VCaP (cell line): ENCODE results near the gene NLRP13.
"Not testable (repeated sequence)": the region's sequence is repeated elsewhere in the genome, so short reads cannot be mapped to it uniquely, and the experiment has no call there.

ENCODE experiments used
- H3K27ac ChIP-seq: fragments of 450-650 bp; 2 replicates; pipeline ENCODE4 v1.5.1; 2017
- CTCF ChIP-seq: fragments of 450-650 bp; conservative IDR thresholded peaks from 2 replicates; pipeline ENCODE4 v1.5.1; 2017; ENCODE audit warnings: mild to moderate bottlenecking, moderate library complexity

NLRP13 gene

DNA sequence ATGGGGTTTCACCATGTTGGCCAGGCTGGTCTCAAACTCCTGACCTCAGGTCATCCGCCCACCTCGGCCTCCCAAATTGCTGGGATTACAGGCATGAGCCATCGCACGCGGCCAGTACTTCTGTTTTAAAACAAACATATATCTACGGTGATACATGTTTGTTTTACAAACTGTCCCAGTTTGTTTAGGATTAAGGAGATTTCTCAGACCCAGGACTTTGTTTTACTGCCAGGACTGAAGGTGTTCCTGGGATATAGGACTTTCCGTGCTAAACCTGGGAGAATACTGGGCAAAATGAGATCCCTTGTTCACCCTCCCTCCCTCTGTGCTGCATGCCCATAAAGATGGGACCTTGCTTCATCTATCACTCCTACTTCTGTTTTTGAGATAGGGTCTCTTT, 24.3 kb upstream of the NLRP13 start:
- no peak for TF ChIP-seq CTCF

DNA sequence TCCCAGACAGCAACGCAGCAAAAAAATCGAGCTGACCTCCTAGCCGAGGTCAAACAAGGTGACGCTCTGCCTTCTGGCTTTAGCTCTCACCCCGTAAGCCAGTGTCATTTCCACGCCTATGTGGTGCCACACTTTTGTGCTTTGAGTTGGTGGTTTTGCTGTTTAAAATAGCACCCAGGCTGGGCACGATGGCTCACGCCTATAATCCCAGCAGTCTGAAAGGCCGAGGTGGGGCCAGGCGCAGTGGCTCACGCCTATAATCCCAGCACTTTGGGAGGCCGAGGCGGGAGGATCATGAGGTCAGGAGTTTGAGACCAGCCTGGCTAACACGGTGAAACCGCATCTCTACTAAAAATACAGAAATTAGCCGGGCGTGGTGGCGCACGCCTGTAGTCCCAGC, 18.4 kb upstream of the NLRP13 start:
- H3K27ac ChIP-seq = not testable (repeated sequence)

More for the DNA sequence above, 24.3 kb upstream of the NLRP13 start:
- H3K27ac ChIP-seq = peak overlapping the region; percentile 70

DNA sequence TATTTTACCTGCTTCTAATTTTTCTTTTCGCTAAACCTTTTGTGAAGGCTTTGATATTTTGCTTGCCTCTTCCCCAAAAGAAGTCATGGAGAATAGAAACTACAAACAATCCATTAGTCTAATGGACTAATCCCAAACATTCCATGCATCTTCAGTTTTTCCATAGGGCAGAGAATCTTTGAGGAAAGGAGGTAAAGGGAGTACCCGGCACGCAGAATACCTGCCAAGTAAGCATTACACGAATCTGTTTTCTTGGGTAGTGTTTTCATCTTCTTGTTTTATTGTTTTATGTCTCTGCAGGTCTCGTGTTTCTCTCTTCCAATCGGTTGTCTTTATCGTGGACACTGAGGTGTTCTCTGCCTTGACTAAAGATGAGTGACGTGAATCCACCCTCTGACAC, 15.4 kb upstream of the NLRP13 start, which contains the start of gene NLRP8:
NLRP8 (plus strand) TSS at position 301 of the 400 bp plus-strand sequence.
- H3K27ac ChIP-seq = no peak within 1 kb of the TSS
- no peak for TF ChIP-seq CTCF

DNA sequence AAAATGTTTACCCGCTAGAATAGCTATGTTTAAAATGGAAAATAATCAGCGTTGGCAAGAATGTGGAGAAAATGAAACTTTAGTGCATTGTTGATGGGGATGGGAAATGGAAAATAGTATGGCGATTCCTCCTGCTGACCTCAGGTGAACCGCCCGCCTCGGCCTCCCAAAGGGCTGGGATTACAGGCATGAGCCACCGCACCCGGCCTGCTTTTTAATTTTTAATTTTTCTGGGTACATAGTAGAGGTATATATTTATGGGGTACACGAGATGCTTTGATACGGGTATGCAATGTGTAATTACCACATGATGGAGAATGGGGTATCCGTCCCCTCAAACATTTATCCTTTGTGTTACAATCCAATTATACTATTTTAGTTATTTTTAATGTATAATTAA, 8.2 kb upstream of the NLRP13 start:
- no peak for TF ChIP-seq CTCF
- H3K27ac ChIP-seq = no peak overlapping the region

- TF ChIP-seq CTCF = no peak
- H3K27ac ChIP-seq = no peak overlapping the region
Measured at GRCh38 chr19:55939206-55939605, 7.1 kb upstream of the NLRP13 start.

DNA sequence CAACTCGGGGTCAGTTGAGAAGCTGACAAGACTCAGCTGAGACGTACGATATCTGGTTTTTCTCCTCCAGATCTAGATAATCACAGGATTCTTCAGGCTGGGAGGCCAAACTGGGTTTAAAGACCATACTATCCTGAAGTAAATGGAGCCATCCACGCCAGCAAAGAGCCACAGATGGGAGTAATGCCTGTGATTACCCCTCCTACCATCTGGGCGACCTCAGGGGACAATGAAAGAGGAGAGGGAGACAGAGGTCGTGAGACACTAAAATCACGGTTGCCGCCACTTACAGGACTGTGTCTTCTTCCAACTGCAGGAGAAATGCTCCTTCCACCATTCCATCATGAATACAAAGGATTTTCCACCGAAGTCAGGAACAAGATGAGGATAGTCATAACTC, 3.1 kb upstream of the NLRP13 start:
- no peak for TF ChIP-seq CTCF
- no peak overlapping the region for H3K27ac ChIP-seq

DNA sequence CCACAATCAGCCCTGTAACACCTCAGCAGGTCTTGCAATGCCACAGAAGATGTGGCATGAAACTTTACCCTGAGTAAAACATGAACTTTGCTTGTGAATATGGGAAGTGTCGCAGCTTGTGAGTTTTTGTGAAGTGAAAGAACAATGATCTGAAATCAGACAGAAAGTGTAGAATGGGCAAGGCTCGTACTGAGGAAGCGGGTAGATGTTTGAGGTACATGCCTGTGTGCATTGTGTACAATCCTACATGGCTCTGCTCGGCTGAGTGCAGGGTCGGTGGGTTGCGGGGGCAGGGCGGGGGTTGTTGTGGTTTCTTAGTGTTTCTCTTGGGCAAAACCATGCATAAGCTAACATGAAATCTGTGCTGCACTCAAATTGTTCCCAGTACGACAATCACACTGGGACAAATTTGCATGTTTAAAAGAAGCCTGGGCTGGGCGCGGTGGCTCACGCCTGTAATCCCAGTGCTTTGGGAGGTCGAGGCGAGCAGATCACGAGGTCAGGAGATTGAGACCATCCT, 1.1 kb downstream of the NLRP13 start:
- H3K27ac ChIP-seq = no peak overlapping the region
- TF ChIP-seq CTCF = no peak

- H3K27ac ChIP-seq = not testable (repeated sequence)
Measured at GRCh38 chr19:55929258-55929657, 2.9 kb downstream of the NLRP13 start.

DNA sequence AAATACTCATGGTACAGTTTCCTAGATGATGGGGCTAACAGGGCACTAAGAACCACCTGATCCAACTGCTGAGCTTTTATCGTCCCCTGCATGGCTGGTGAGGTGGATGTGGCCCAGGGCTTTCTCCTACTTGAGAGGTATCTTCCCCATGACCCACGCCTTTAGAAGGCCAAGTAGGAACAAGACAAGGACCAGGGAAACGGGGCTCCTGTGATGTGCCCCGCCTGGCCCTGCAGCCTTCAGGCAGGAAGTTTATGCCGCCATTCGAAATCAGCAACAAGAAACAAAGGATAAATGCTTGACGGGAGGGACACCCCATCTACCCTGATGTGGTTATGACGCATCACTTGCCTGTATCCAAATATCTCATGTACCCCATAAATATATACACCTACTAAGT, 4.1 kb downstream of the NLRP13 start:
- no peak overlapping the region for H3K27ac ChIP-seq
- no peak for TF ChIP-seq CTCF
